SIG-M5 treated with dmso at 0.1 percent for 504 hours (cell line): Measurements from ENCODE around the gene ACSL5.

Experiments used
- DNase-seq: peaks from one replicate; lab custom pipeline; 2025; ENCODE audit not compliant: unreplicated experiment; lab: John Stamatoyannopoulos, UW

Gene ACSL5

GRCh38 chr10:112409299-112409698, 35.4 kb downstream of the ACSL5 start:
- no peak for DNase-seq

GRCh38 chr10:112409755-112410154, 35.8 kb downstream of the ACSL5 start:
- no peak for DNase-seq

GRCh38 chr10:112412696-112413095, 38.8 kb downstream of the ACSL5 start:
- no peak for DNase-seq

- no peak for DNase-seq
Observed at GRCh38 chr10:112421731-112422130, 47.8 kb downstream of the ACSL5 start.

- no peak for DNase-seq
Observed at GRCh38 chr10:112424651-112425050, 50.7 kb downstream of the ACSL5 start.

GRCh38 chr10:112426111-112426510, 52.2 kb downstream of the ACSL5 start:
- no peak for DNase-seq

- DNase-seq: no peak
Observed at GRCh38 chr10:112429147-112429546, 55.2 kb downstream of the ACSL5 start.

- no peak for DNase-seq
Observed at GRCh38 chr10:112429654-112430230, 55.8 kb downstream of the ACSL5 start.

- no peak for DNase-seq
Observed at GRCh38 chr10:112433136-112433535, 59.2 kb downstream of the ACSL5 start.

GRCh38 chr10:112434988-112435619, 61.2 kb downstream of the ACSL5 start:
- peak; percentile 28 for DNase-seq

- no peak for DNase-seq
Observed at GRCh38 chr10:112438356-112438755, 64.4 kb downstream of the ACSL5 start.

- no peak for DNase-seq
Observed at GRCh38 chr10:112441520-112441919, 67.6 kb downstream of the ACSL5 start.

- DNase-seq: no peak
Observed at GRCh38 chr10:112442063-112442462, 68.1 kb downstream of the ACSL5 start.

GRCh38 chr10:112446055-112446854, 72.3 kb downstream of the ACSL5 start:
- peak; percentile 33 for DNase-seq

- DNase-seq: peak; percentile 83
Observed at GRCh38 chr10:112446855-112447619, 73.1 kb downstream of the ACSL5 start, which contains the start of the genes VTI1A and ZDHHC6. Gene VTI1A (plus strand): TSS chr10:112447215. CDS start chr10:112447374, 159 bp downstream. Gene ZDHHC6 (minus strand): TSS chr10:112446914. CDS start chr10:112445436, 1,478 bp downstream.

GRCh38 chr10:112447620-112447928, 73.7 kb downstream of the ACSL5 start:
- DNase-seq: no peak

- DNase-seq: peak; percentile 27
Observed at GRCh38 chr10:112448888-112449287, 75.0 kb downstream of the ACSL5 start.

GRCh38 chr10:112454910-112455779, 81.2 kb downstream of the ACSL5 start:
- DNase-seq: no peak

GRCh38 chr10:112456533-112456932, 82.6 kb downstream of the ACSL5 start:
- no peak for DNase-seq

- DNase-seq: no peak
Observed at GRCh38 chr10:112460366-112460765, 86.5 kb downstream of the ACSL5 start.
